ENCODE data around the gene LRP1.

DNA sequence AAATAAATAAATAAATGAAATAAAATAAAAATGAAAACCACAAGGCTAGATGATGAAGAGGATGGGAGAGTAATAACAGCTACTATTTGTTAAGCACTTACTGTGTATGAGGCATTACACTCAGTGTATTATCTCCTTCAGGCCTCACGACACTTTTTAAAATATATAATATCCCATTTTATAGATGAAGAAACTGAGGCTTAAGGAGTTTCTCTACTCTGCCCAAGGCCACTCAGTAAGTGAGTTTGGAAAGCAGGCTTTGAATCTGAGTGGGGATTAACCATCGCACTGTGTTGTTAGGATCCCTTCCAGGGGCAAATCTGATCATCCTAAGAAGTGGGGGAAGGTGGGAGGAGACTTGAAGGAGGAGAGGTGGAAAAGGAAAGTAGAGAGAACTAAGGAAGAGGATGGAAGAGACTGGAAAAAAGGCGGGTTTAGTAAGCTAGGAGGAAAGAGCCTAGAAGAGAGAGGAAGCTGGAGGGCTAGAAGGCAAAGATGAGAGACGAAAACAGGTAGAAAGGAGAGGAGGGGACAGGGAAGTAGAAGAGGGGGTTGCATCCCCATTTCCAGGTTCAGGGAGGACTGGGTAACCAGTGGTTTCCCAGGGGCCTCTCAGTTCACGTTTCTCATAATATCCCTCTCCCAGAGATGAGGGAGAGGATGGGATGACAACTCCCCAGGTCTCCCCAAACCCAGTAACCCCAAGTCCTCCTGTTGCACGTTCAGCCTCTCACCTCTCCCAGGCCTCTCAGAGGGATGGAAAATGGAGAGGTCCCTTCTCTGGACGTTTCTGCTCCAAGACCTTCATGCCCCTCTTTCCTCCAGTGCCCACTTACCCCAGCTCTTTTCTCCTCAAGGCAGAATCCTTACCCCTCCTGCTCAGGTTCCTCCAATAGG, 18.8 kb upstream of the LRP1 start:
- TF ChIP-seq ZNF565 (CRISPR knock-in tag; conservative IDR thresholded peaks at IDR 0.05; ENCODE audit: low read depth): no peak
- TF ChIP-seq, protein P1, sequence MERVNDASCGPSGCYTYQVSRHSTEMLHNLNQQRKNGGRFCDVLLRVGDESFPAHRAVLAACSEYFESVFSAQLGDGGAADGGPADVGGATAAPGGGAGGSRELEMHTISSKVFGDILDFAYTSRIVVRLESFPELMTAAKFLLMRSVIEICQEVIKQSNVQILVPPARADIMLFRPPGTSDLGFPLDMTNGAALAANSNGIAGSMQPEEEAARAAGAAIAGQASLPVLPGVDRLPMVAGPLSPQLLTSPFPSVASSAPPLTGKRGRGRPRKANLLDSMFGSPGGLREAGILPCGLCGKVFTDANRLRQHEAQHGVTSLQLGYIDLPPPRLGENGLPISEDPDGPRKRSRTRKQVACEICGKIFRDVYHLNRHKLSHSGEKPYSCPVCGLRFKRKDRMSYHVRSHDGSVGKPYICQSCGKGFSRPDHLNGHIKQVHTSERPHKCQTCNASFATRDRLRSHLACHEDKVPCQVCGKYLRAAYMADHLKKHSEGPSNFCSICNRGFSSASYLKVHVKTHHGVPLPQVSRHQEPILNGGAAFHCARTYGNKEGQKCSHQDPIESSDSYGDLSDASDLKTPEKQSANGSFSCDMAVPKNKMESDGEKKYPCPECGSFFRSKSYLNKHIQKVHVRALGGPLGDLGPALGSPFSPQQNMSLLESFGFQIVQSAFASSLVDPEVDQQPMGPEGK (CRISPR knock-in tag; IDR thresholded peaks at IDR 0.05; ENCODE audit: borderline replicate concordance): no peak
- no peak for TF ChIP-seq TSHZ2 (CRISPR knock-in tag; IDR thresholded peaks at IDR 0.05)
- no peak for TF ChIP-seq CSDC2 (CRISPR knock-in tag; IDR thresholded peaks at IDR 0.05)
- TF ChIP-seq, protein P2, sequence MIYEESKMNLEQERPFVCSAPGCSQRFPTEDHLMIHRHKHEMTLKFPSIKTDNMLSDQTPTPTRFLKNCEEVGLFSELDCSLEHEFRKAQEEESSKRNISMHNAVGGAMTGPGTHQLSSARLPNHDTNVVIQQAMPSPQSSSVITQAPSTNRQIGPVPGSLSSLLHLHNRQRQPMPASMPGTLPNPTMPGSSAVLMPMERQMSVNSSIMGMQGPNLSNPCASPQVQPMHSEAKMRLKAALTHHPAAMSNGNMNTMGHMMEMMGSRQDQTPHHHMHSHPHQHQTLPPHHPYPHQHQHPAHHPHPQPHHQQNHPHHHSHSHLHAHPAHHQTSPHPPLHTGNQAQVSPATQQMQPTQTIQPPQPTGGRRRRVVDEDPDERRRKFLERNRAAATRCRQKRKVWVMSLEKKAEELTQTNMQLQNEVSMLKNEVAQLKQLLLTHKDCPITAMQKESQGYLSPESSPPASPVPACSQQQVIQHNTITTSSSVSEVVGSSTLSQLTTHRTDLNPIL (CRISPR knock-in tag; IDR thresholded peaks at IDR 0.05; ENCODE audit: low read depth): no peak
- no peak for TF ChIP-seq GLIS3 (CRISPR knock-in tag; IDR thresholded peaks at IDR 0.05)
- TF ChIP-seq ZFP3 (CRISPR knock-in tag; IDR thresholded peaks at IDR 0.05): no peak
- TF ChIP-seq ZC3H10 (CRISPR knock-in tag; IDR thresholded peaks at IDR 0.05): no peak
